AG04450 (cell line): ENCODE measurements around the gene ITGBL1. TPM values are rescaled to one million over a fixed set of nuclear protein-coding genes. Genes with fewer than 3 reads are reported as not detected.

Source experiments
- CTCF ChIA-PET: fragments of 300-600, 350-600 bp; formaldehyde crosslinking; extraction: SDS; loops from one replicate; lab custom pipeline; 2022; ENCODE audit warnings: antibody characterized with exemption, inconsistent platforms; lab: Charles Lee
- POLR2A ChIA-PET: fragments of 350-600 bp; formaldehyde crosslinking; extraction: SDS; loops from one replicate; lab custom pipeline; 2021; ENCODE audit warnings: antibody characterized with exemption, inconsistent platforms; lab: Yijun Ruan, JAX
- DNase-seq: peaks from one replicate; pipeline ENCODE4 v3.0.0-alpha.2; 2011; ENCODE audit warnings: low read depth, low spot score
- H3K27ac ChIP-seq: one replicate; pipeline ENCODE4 v1.5.1; 2012; ENCODE audit warnings: low read depth, low read length, control low read depth
- H3K27me3 ChIP-seq: one replicate; pipeline ENCODE4 v1.6.0; 2012; ENCODE audit warnings: low read length; ENCODE audit not compliant: control insufficient read depth, insufficient read depth
- H3K4me3 ChIP-seq: 2 replicates; pipeline ENCODE4 v1.5.1; 2011; ENCODE audit warnings: mild to moderate bottlenecking, low read depth, low read length, control low read depth
- H3K9me3 ChIP-seq: 2 replicates; pipeline ENCODE4 v1.5.1; 2012; ENCODE audit warnings: low read length; ENCODE audit not compliant: control insufficient read depth, insufficient read depth
- CTCF ChIP-seq: IDR thresholded peaks from 2 replicates; pipeline ENCODE4 v1.5.1; 2011; ENCODE audit warnings: low read depth, low read length, control low read depth, inconsistent platforms
- polyA plus RNA-seq: library from polyadenylated mRNA; depleted of rRNA; stranded (reverse); fragments of >200 nt; gene quantifications from 2 replicates; pipeline ENCODE4 v1.2.3, GENCODE V29; 2011

ITGBL1 gene
- polyA plus RNA-seq, 1 experiment = 17.1 TPM

GRCh38 chr13:101695870-101696516, 243.5 kb downstream of the ITGBL1 start:
- CTCF ChIA-PET = no interaction called here
- TF ChIP-seq CTCF = no peak
- DNase-seq = no peak

GRCh38 chr13:101697745-101698144, 245.3 kb downstream of the ITGBL1 start:
- no peak overlapping the region for H3K4me3 ChIP-seq
- no peaks in the 10 kb centered on the region for H3K27me3 ChIP-seq
- no peak for DNase-seq
- no peak overlapping the region for H3K27ac ChIP-seq
- H3K9me3 ChIP-seq = no peaks in the 10 kb centered on the region
- CTCF ChIA-PET = no interaction called here
- POLR2A ChIA-PET = no interaction called here
- no peak for TF ChIP-seq CTCF

More at GRCh38 chr13:101695870-101696516, 243.5 kb downstream of the ITGBL1 start:
- H3K4me3 ChIP-seq = no peak overlapping the region
- POLR2A ChIA-PET = no interaction called here
- no peaks in the 10 kb centered on the region for H3K9me3 ChIP-seq
- H3K27me3 ChIP-seq = no peaks in the 10 kb centered on the region
- H3K27ac ChIP-seq = no peak overlapping the region

DNA sequence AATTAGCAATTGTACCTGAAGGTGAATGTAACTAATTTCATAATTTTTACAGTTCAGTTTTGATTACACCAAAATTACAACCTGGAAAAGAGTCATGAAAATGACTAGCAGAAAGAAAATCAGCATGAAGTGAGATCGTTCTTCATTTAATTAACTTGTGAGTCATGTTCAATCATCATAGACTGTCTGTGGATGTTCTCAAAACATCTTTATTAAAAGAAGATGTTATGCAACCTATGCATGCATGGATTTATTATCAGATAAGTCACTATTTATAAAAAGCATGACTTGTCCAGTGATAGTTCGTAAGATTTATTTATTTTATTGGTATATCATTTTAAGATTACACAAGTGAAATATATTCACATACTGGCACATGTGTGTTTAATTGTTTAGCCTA, 245.9 kb downstream of the ITGBL1 start:
- H3K4me3 ChIP-seq = no peak overlapping the region
- no peaks in the 10 kb centered on the region for H3K9me3 ChIP-seq
- DNase-seq = no peak
- H3K27me3 ChIP-seq = no peaks in the 10 kb centered on the region
- ChIA-PET POLR2A (interaction anchor here (0.5 kb wide), 1 partner anchor 27 kb away, joined by 3 read pairs; no protein-coding TSS in a partner anchor), CTCF (no interaction called here)
- TF ChIP-seq CTCF = no peak
- no peak overlapping the region for H3K27ac ChIP-seq

DNA sequence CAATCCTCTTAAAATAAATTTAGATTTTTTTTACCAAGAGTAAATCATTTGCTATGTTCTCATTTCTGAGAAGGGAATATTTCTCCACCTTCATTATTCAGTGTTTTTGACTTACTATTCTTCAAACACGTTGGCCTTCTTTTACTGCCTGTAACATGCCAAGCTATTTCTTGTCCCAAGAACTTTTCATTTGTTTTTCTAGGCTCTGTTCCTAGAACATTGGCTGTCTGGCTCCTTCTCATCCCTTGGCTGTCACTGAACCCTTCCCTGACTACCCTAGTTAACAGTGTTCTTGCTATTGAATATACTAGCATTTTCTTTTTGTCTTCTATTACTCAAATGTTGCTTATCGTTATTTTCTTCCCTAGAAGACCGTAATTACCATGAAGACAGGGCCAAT, 248.1 kb downstream of the ITGBL1 start:
- POLR2A ChIA-PET = no interaction called here
- Histone ChIP-seq H3K4me3 (no peak overlapping the region), H3K9me3 (no peaks in the 10 kb centered on the region), H3K27ac (no peak overlapping the region), H3K27me3 (no peaks in the 10 kb centered on the region)
- DNase-seq = no peak
- CTCF ChIA-PET = interaction anchor here (1.2 to 1.3 kb wide), 2 partner anchors 56 to 556 kb away, joined by 3 to 7 read pairs; no protein-coding TSS in a partner anchor
- no peak for TF ChIP-seq CTCF

GRCh38 chr13:101703081-101703480, 250.6 kb downstream of the ITGBL1 start:
- Histone ChIP-seq H3K27ac (no peak overlapping the region), H3K27me3 (no peaks in the 10 kb centered on the region), H3K9me3 (no peaks in the 10 kb centered on the region), H3K4me3 (no peak overlapping the region)
- ChIA-PET POLR2A (no interaction called here), CTCF (no interaction called here)
- no peak for TF ChIP-seq CTCF
- DNase-seq = no peak
